LNCaP clone FGC (cell line): ENCODE results near the gene SLC1A3.
"Not testable (repeated sequence)": the region's sequence is repeated elsewhere in the genome, so short reads cannot be mapped to it uniquely, and the experiment has no call there.

ENCODE experiments used
- DNase-seq: peaks from one replicate; pipeline ENCODE4 v3.0.0-alpha.2; 2011; ENCODE audit warnings: low read depth
- H3K4me3 ChIP-seq: 2 replicates; pipeline ENCODE4 v1.5.1; 2011; ENCODE audit warnings: mild to moderate bottlenecking, low read depth, low read length, control low read depth
- TF ChIP-seq, protein P1 (sequence below): IDR thresholded peaks from 2 replicates; pipeline ENCODE4 v1.5.1; 2012; ENCODE audit warnings: mild to moderate bottlenecking; ENCODE audit not compliant: control insufficient read depth, insufficient read depth; ENCODE audit errors: extremely low read depth

The SLC1A3 gene

DNA sequence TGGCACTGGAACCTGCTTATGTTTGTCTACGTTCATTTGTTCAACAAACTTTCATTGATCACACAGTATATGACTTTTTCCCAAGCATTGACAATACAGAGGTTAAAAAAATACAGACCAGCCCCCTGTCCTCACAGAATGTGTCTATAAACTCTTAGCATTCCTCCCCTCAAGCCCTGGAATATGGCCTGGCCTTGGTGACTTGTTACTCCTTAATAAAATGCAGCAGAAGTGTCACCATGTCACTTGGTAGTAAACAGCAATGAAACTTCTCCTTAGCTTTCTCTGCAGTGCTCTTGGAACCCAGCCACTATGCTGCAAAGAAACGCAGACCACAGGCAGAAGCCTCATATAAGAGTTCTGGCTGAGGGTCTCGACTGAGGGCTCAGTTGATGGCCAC lies 19.1 kb upstream of the SLC1A3 start:
- DNase-seq: no peak
- no peak overlapping the region for H3K4me3 ChIP-seq
- TF ChIP-seq, protein P1, sequence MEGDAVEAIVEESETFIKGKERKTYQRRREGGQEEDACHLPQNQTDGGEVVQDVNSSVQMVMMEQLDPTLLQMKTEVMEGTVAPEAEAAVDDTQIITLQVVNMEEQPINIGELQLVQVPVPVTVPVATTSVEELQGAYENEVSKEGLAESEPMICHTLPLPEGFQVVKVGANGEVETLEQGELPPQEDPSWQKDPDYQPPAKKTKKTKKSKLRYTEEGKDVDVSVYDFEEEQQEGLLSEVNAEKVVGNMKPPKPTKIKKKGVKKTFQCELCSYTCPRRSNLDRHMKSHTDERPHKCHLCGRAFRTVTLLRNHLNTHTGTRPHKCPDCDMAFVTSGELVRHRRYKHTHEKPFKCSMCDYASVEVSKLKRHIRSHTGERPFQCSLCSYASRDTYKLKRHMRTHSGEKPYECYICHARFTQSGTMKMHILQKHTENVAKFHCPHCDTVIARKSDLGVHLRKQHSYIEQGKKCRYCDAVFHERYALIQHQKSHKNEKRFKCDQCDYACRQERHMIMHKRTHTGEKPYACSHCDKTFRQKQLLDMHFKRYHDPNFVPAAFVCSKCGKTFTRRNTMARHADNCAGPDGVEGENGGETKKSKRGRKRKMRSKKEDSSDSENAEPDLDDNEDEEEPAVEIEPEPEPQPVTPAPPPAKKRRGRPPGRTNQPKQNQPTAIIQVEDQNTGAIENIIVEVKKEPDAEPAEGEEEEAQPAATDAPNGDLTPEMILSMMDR: no peak

DNA sequence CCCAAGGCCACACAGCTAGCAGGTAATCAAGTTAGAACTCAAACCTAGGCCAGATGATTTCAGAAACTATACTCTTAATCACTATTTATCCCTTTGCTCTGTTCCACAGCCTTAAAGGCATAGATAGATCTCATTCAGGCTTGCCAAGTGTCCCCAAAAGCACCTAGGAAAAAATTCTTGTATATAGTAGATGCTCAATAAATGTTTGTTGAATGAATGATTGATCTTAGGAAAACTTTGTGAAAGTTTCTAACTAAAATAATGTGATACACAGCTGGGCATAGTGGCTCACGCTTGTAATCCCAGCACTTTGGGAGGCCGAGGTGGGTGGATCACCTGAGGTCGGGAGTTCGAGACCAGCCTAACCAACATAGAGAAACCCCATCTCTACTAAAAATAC lies 16.7 kb upstream of the SLC1A3 start:
- H3K4me3 ChIP-seq, DNase-seq: not testable (repeated sequence)

DNA sequence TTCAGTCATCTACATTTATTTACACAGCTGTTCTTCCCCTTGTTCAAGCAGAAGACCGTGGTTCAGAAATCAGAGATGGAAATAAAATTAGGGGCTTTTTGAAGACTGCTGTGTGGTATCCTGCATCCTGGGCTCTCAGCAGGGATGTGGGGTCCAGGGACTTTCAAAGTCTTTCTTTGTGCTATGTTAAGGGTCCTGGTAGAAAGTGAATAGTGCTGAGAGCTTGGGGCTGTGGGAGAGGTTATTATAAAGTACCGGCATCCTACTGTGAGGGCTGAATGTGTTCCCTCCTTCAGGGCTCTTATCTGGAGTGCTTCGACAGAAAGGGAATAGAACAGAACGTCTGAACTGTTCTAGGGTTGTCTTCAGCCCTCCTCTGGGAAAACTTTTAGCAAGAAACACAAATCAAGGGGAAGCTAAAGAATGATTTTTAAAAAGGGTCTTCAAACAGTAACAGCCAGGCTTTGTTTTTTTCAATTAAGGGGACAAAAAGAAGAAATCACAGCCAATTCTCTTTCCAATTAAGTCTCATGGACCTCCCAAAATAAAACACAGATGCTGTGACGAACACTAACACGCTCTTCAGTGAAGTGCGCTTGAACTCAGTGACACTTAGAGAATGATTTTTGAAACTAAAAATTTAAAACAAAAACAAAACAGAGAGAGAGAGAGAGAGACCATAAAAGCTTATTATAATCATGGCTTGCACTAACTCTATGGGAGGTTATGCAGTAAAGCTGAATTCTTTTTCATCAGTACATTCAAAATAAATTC lies 15.7 kb upstream of the SLC1A3 start:
- TF ChIP-seq, protein P1: no peak
- H3K4me3 ChIP-seq: no peak overlapping the region
- no peak for DNase-seq

DNA sequence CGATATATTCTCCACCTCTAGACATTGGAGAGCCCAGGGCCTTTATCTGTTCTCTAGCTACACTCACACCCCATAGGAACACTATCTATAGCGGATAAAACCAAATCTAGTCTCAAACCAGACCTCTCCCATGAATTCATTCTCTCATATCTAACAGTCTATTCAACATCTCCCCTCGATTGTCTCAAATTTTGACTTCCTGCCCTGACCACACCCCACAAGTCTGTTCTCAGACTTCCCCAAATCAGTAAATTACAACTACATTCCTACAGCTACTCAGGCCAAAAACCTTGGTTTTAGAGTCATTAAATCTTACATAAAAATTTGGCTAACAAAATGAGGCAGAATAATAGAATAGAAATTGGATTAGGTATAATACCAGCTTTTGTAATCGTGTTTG lies 12.5 kb upstream of the SLC1A3 start:
- TF ChIP-seq, protein P1: no peak
- H3K4me3 ChIP-seq: no peak overlapping the region
- no peak for DNase-seq

DNA sequence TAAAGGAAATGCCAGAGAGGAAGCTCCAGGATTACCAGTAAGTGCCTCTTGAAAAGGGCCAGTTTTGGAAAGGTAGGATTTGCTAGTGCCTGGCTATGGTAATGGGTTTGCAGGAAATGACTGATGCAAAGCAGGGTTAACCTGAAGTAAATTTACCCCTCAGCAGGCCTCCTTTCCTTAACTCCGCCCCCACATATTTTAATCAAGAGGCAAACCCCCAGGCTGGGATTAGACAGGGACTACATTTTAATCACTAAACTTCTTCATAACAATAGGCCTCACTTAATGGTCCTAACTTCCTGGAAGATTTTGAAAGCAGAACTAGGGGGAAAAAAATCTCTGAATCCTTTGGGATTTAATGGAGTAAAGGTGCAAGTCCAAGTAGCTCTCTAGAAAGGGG lies 10.2 kb upstream of the SLC1A3 start:
- TF ChIP-seq, protein P1: no peak

DNA sequence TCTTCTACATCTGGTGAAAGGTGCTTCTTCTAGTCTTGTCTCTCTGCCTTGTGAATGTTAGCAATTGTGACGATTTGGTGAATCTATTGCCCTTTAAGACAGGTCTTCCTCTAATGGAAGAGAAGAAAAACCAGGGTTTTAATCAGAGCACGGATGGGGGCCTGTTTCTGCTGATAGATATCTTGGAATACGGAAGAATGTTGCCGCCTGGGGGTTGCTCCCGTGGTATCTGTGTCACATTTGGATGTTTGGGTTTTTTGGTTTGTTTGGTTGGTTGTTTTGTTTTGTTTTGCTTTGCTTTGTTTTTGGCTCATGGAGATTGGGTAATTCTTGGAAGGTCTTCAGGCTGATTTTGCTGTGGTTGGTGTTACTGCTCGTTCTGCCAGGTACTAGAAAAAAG lies 9.7 kb upstream of the SLC1A3 start:
- DNase-seq: no peak

More for the DNA sequence above, 10.2 kb upstream of the SLC1A3 start:
- H3K4me3 ChIP-seq: no peak overlapping the region
- DNase-seq: no peak

DNA sequence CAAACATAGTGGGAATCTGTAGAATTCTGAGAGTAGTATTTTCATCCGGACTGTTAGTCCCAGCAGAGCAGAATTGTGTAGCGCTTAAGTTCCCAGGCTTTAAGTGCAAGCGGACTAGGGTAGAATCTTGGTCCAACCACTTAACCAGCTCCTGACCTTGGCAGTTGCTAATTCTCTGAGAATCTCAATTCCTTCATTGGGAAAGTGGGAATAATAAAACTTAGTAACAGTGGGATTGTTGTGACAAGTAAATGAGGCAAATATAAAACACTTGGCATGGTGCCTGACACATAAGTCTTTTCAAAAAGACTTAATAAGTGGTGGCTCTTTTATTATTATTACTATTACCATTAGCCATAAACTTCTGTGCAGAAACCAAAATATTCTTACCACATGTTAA lies 8.4 kb upstream of the SLC1A3 start:
- TF ChIP-seq, protein P1: no peak
- no peak for DNase-seq
- H3K4me3 ChIP-seq: no peak overlapping the region

More for the DNA sequence above, 9.7 kb upstream of the SLC1A3 start:
- no peak overlapping the region for H3K4me3 ChIP-seq
- TF ChIP-seq, protein P1: no peak
